ENCODE measurements around the gene MPP7. TPM values are rescaled to one million over a fixed set of nuclear protein-coding genes. Genes with fewer than 3 reads are reported as not detected.
"Not testable (repeated sequence)": the region's sequence is repeated elsewhere in the genome, so short reads cannot be mapped to it uniquely, and the experiment has no call there.

The MPP7 gene
- total and polyA plus RNA-seq, 4 donors: 3.5 to 8.9 (median 4.0) TPM

GRCh38 chr10:28327491-28327880 is 24.6 kb upstream of the MPP7 start:
- Histone ChIP-seq H3K9me3 (ENCODE audit: control insufficient read depth, insufficient read depth, low read length) (no peaks in the 10 kb centered on the region), H3K4me1 (ENCODE audit: control insufficient read depth, insufficient read depth, low read length) (peaks cover 5% of the 10 kb centered on the region), H3K27ac (ENCODE audit: low read depth, low read length) (no peak overlapping the region), H3K27me3 (ENCODE audit: control insufficient read depth, insufficient read depth, low read length) (no peaks in the 10 kb centered on the region), H3K4me3 (ENCODE audit: low read depth, low read length) (no peak overlapping the region), H3K36me3 (ENCODE audit: control insufficient read depth, insufficient read depth, low read length) (no peaks in the 10 kb centered on the region)
- 60% methylated on average over 1 of the region's 3 CpGs for WGBS (ENCODE audit: insufficient coverage)
- DNase-seq (ENCODE audit: low read depth in 4 of 6, low spot score in 6 of 6): no peak

DNA sequence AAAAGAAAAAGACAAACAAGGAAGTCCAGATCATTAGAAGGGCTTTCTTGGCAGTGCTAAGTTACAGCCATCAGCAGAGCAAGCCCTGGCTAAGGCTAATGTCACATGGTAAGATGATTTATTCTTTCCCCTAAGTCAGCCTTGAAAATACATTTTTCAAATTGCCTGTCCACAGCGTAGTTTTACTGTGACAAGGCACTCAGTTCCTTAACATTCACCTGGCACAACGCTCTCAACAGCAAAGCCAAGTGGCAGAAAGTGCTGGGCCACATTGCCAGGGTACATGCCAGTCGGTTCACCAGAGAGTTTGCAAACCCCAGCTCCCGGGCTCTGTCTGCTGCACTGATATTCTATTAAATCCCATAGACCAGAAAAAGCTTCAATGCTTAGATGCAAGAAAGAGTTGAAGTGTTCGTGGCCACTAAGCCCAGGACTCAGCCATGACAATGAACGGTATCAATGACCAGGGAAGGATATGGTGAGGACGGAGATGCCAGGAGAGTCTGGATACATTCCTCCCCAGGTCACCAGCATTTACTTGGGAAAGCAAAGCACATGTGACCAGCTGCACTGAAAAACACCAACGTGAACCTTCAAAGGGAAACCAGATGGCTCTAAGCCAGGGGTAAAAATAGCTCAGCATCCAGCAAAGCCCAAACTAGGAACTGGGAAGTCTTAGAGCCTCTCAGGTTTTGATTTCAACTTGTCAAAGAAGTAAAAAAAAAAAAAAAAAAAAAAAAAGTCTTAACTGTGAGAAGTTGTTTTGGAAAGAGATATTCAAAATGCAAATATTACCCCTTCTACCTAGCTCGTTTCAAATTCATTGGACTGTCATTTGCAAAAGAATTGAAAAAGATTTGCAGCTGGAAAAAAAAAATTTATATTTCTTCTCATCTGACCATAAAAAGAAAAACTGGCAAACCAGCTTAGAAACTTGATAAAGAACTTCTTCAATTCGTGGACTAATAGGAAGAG is 23.9 kb upstream of the MPP7 start:
- 46% methylated on average over 7 of the region's 10 CpGs for WGBS (ENCODE audit: insufficient coverage)
- peak in 1 of 6 donors; percentile 61 for DNase-seq (ENCODE audit: low read depth in 4 of 6, low spot score in 6 of 6)
- Histone ChIP-seq H3K36me3 (ENCODE audit: control insufficient read depth, insufficient read depth, low read length) (no peaks in the 10 kb centered on the region), H3K4me1 (ENCODE audit: control insufficient read depth, insufficient read depth, low read length) (peaks cover 5% of the 10 kb centered on the region), H3K27ac (ENCODE audit: low read depth, low read length) (no peak overlapping the region), H3K27me3 (ENCODE audit: control insufficient read depth, insufficient read depth, low read length) (no peaks in the 10 kb centered on the region), H3K9me3 (ENCODE audit: control insufficient read depth, insufficient read depth, low read length) (no peaks in the 10 kb centered on the region), H3K4me3 (ENCODE audit: low read depth, low read length) (no peak overlapping the region)

DNA sequence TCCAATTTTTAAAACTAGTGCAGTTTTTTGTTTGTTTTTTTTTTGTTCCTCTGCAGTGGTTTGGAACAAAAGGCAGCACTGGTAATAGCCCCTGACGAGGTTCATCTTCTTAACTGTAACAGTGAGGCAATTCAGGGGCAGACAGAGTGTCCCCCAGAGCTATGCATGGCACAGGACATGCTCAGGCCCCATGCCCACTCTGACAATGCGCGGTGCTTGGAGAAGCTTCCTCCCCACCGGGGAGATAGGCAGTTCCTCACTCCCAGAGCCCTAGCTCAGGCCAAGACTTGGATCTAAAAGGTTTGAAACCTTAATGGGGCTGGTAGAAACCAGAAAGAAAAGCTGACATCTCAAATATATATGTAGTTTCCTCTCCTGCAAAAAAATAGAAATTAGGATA is 17.9 kb upstream of the MPP7 start:
- H3K27me3 ChIP-seq (ENCODE audit: control insufficient read depth, insufficient read depth, low read length): no peaks in the 10 kb centered on the region
- H3K9me3 ChIP-seq (ENCODE audit: control insufficient read depth, insufficient read depth, low read length): no peaks in the 10 kb centered on the region
- H3K27ac ChIP-seq (ENCODE audit: low read depth, low read length): no peak overlapping the region
- H3K4me3 ChIP-seq (ENCODE audit: low read depth, low read length): no peak overlapping the region
- WGBS (ENCODE audit: insufficient coverage): 44% methylated on average over 1 of the region's 4 CpGs
- H3K4me1 ChIP-seq (ENCODE audit: control insufficient read depth, insufficient read depth, low read length): no peaks in the 10 kb centered on the region
- no peak for DNase-seq (ENCODE audit: low read depth in 4 of 6, low spot score in 6 of 6)
- H3K36me3 ChIP-seq (ENCODE audit: control insufficient read depth, insufficient read depth, low read length): no peaks in the 10 kb centered on the region

GRCh38 chr10:28320090-28320489 is 17.2 kb upstream of the MPP7 start:
- Histone ChIP-seq H3K9me3 (ENCODE audit: control insufficient read depth, insufficient read depth, low read length) (no peaks in the 10 kb centered on the region), H3K4me3 (ENCODE audit: low read depth, low read length) (no peak overlapping the region), H3K27ac (ENCODE audit: low read depth, low read length) (no peak overlapping the region), H3K4me1 (ENCODE audit: control insufficient read depth, insufficient read depth, low read length) (no peaks in the 10 kb centered on the region), H3K27me3 (ENCODE audit: control insufficient read depth, insufficient read depth, low read length) (no peaks in the 10 kb centered on the region), H3K36me3 (ENCODE audit: control insufficient read depth, insufficient read depth, low read length) (no peaks in the 10 kb centered on the region)
- DNase-seq (ENCODE audit: low read depth in 4 of 6, low spot score in 6 of 6): no peak
- 78% methylated on average over 3 of the region's 3 CpGs for WGBS (ENCODE audit: insufficient coverage)

DNA sequence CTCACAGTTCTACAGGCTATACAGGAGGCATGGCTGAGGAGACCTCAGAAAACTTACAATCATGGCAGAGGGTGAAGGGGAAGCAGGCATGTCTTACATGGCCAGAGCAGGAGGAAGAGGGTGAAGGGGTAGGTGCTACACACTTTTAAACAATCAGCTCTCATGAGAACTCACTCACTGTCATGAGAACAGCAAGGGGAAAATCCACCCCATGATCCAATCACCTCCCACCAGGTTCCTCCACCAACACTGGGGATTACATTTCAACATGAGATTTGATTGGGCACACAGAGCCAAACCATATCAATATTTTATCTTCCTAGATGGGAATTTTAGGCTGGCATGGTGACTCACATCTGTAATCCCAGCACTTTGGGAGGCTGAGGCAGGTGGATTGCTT is 16.2 kb upstream of the MPP7 start:
- not testable (repeated sequence) for H3K4me3 ChIP-seq (ENCODE audit: low read depth, low read length)

GRCh38 chr10:28318626-28319025 is 15.8 kb upstream of the MPP7 start:
- no CpG with 5 or more reads among the region's 1 CpG for WGBS (ENCODE audit: insufficient coverage)
- Histone ChIP-seq H3K4me1 (ENCODE audit: control insufficient read depth, insufficient read depth, low read length) (no peaks in the 10 kb centered on the region), H3K36me3 (ENCODE audit: control insufficient read depth, insufficient read depth, low read length) (no peaks in the 10 kb centered on the region), H3K9me3 (ENCODE audit: control insufficient read depth, insufficient read depth, low read length) (no peaks in the 10 kb centered on the region), H3K27ac (ENCODE audit: low read depth, low read length) (no peak overlapping the region), H3K27me3 (ENCODE audit: control insufficient read depth, insufficient read depth, low read length) (no peaks in the 10 kb centered on the region), H3K4me3 (ENCODE audit: low read depth, low read length) (no peak overlapping the region)
- peak in 1 of 6 donors; percentile 76 for DNase-seq (ENCODE audit: low read depth in 4 of 6, low spot score in 6 of 6)

More for the DNA sequence above, 16.2 kb upstream of the MPP7 start:
- not testable (repeated sequence) for H3K27ac ChIP-seq (ENCODE audit: low read depth, low read length); H3K36me3 ChIP-seq (ENCODE audit: control insufficient read depth, insufficient read depth, low read length); H3K9me3 ChIP-seq (ENCODE audit: control insufficient read depth, insufficient read depth, low read length); H3K27me3 ChIP-seq (ENCODE audit: control insufficient read depth, insufficient read depth, low read length); DNase-seq (ENCODE audit: low read depth in 4 of 6, low spot score in 6 of 6); H3K4me1 ChIP-seq (ENCODE audit: control insufficient read depth, insufficient read depth, low read length)

DNA sequence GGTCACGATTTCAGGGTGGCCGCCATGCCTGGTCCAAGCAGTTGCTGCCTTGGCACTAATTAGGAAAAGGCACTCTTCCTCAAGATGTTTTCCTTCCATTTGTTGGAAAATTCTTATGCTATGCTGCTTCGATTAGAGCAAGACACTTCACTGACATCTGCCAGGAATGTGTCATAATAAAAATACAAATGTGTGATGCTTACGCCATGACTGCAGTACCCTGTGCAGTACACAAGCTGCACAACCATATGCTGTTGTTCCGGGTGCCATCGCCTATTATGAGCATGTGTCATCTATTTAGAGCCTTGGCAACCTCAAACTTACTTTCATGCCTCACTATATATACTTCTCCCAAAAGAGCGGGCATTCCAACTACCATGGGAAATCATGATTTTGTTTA is 14.9 kb upstream of the MPP7 start:
- Histone ChIP-seq H3K9me3 (ENCODE audit: control insufficient read depth, insufficient read depth, low read length) (no peaks in the 10 kb centered on the region), H3K36me3 (ENCODE audit: control insufficient read depth, insufficient read depth, low read length) (no peaks in the 10 kb centered on the region), H3K4me3 (ENCODE audit: low read depth, low read length) (no peak overlapping the region), H3K4me1 (ENCODE audit: control insufficient read depth, insufficient read depth, low read length) (no peaks in the 10 kb centered on the region), H3K27me3 (ENCODE audit: control insufficient read depth, insufficient read depth, low read length) (no peaks in the 10 kb centered on the region), H3K27ac (ENCODE audit: low read depth, low read length) (no peak overlapping the region)
- peak in 2 of 6 donors; percentile 45 to 93 for DNase-seq (ENCODE audit: low read depth in 4 of 6, low spot score in 6 of 6)
- WGBS (ENCODE audit: insufficient coverage): 86% methylated on average over 5 of the region's 7 CpGs

- H3K4me1 ChIP-seq (ENCODE audit: control insufficient read depth, insufficient read depth, low read length): no peaks in the 10 kb centered on the region
- H3K4me3 ChIP-seq (ENCODE audit: low read depth, low read length): no peak overlapping the region
- H3K36me3 ChIP-seq (ENCODE audit: control insufficient read depth, insufficient read depth, low read length): no peaks in the 10 kb centered on the region
- no peaks in the 10 kb centered on the region for H3K27me3 ChIP-seq (ENCODE audit: control insufficient read depth, insufficient read depth, low read length)
- H3K27ac ChIP-seq (ENCODE audit: low read depth, low read length): no peak overlapping the region
- H3K9me3 ChIP-seq (ENCODE audit: control insufficient read depth, insufficient read depth, low read length): no peaks in the 10 kb centered on the region
- WGBS (ENCODE audit: insufficient coverage): no CpG with 5 or more reads among the region's 5 CpGs
- DNase-seq (ENCODE audit: low read depth in 4 of 6, low spot score in 6 of 6): no peak
Observed at GRCh38 chr10:28316696-28317095, 13.8 kb upstream of the MPP7 start.

DNA sequence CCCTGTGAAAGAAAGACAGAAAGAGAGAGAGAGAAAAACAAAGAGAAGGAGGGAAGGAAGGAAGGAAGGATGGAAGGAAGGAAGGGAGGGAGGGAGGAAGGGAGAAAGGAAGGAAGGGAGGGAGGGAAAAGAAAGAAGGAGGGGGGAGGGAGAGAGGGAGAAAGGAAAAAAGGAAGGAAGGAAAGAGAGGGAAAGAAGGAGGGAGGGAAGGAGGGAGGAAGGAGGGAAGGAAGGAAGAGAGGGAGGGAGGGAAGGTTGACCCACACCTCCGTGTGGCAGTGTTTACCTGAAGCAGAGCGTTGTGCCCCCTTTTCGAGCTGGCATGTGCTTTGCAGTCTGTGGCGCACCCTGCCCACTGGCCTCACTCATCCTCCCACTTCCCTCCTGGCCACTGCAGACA is 12.3 kb upstream of the MPP7 start:
- Histone ChIP-seq H3K27me3 (ENCODE audit: control insufficient read depth, insufficient read depth, low read length) (no peaks in the 10 kb centered on the region), H3K9me3 (ENCODE audit: control insufficient read depth, insufficient read depth, low read length) (no peaks in the 10 kb centered on the region), H3K4me3 (ENCODE audit: low read depth, low read length) (no peak overlapping the region), H3K4me1 (ENCODE audit: control insufficient read depth, insufficient read depth, low read length) (no peaks in the 10 kb centered on the region), H3K36me3 (ENCODE audit: control insufficient read depth, insufficient read depth, low read length) (no peaks in the 10 kb centered on the region), H3K27ac (ENCODE audit: low read depth, low read length) (no peak overlapping the region)
- WGBS (ENCODE audit: insufficient coverage): no CpG with 5 or more reads among the region's 4 CpGs
- DNase-seq (ENCODE audit: low read depth in 4 of 6, low spot score in 6 of 6): no peak

DNA sequence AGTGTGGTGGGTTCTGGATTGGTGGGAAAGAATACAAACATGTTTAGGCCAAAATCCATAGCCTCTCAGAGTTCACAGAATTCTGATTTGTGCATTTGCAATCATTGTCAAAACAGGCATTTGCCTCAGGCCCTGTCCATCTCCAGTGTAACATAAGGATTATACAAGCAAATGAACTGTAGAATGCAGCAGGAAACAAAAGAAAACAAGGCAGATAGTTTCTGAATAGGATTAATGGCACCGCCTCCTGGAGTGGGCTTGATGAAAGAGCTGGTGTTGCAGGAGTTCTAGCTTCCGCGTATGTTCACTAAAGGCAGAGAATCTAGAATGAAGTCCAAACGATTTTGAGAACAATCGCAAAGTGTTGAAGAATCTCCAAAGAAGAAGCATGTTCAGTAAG is 11.3 kb upstream of the MPP7 start:
- 62% methylated on average over 3 of the region's 5 CpGs for whole genome bisulfite sequencing (ENCODE audit: insufficient coverage)

More for the DNA sequence above, 11.3 kb upstream of the MPP7 start:
- H3K9me3 ChIP-seq (ENCODE audit: control insufficient read depth, insufficient read depth, low read length): no peaks in the 10 kb centered on the region
- H3K27ac ChIP-seq (ENCODE audit: low read depth, low read length): no peak overlapping the region
- no peak for DNase-seq (ENCODE audit: low read depth in 4 of 6, low spot score in 6 of 6)
- H3K4me3 ChIP-seq (ENCODE audit: low read depth, low read length): no peak overlapping the region
- H3K4me1 ChIP-seq (ENCODE audit: control insufficient read depth, insufficient read depth, low read length): no peaks in the 10 kb centered on the region
- H3K36me3 ChIP-seq (ENCODE audit: control insufficient read depth, insufficient read depth, low read length): no peaks in the 10 kb centered on the region
- H3K27me3 ChIP-seq (ENCODE audit: control insufficient read depth, insufficient read depth, low read length): no peaks in the 10 kb centered on the region

All from spinal cord (tissue), 10 donors.